ENCODE data around the gene DCLK1.

GRCh38 chr13:35814605-35815011, 316.6 kb downstream of the DCLK1 start:
- TF ChIP-seq, protein P1, sequence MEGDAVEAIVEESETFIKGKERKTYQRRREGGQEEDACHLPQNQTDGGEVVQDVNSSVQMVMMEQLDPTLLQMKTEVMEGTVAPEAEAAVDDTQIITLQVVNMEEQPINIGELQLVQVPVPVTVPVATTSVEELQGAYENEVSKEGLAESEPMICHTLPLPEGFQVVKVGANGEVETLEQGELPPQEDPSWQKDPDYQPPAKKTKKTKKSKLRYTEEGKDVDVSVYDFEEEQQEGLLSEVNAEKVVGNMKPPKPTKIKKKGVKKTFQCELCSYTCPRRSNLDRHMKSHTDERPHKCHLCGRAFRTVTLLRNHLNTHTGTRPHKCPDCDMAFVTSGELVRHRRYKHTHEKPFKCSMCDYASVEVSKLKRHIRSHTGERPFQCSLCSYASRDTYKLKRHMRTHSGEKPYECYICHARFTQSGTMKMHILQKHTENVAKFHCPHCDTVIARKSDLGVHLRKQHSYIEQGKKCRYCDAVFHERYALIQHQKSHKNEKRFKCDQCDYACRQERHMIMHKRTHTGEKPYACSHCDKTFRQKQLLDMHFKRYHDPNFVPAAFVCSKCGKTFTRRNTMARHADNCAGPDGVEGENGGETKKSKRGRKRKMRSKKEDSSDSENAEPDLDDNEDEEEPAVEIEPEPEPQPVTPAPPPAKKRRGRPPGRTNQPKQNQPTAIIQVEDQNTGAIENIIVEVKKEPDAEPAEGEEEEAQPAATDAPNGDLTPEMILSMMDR (IDR thresholded peaks at IDR 0.05): no peak
- no peak for TF ChIP-seq POLR2A (IDR thresholded peaks at IDR 0.05)

All from adrenal gland (tissue), 5 donors.